ENCODE measurements around the gene SLC35E2B.

Gene SLC35E2B

DNA sequence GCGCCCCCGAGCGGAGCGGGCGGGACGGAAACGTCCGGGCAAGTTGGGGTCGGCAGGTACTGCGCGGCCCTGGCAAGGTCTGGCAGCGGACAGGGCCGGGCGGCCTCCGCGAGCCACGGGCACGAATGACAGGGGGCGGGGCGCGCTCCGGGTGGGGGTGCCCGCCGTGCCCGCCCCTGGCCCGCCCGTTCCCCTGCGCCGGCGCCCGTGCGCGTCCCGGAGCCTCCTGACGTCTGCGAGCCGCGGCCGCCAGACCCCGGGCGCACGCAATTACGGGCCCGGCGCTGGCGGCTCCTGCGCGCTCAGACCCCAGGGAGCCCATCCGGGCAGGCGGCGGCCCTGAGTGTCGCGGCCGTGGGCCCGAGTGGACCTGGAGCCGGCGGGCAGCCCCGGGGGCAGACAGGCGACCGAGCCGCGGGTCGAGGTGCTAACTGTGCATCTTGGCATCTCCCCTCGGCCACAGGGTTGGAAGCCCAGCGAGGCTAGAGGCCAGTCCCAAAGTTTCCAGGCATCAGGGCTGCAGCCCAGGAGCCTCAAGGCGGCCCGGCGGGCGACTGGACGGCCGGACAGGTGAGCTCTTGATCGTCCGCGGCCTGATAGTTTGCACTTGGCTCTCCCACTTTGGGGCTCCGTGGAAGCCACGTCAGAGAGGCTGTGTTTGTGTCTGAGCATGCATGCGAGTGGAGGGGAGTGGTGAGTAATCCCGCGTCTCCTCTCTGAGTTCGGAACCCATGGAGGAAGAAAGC lies 76.4 kb downstream of the SLC35E2B start:
- Histone ChIP-seq H3K27ac (peak overlapping the region; percentile 96), H3K4me1 (ENCODE audit: low read depth, poor library complexity, severe bottlenecking) (peaks cover 17% of the 10 kb centered on the region), H2AFZ (ENCODE audit: low read depth) (peak overlapping the region; percentile 66)

DNA sequence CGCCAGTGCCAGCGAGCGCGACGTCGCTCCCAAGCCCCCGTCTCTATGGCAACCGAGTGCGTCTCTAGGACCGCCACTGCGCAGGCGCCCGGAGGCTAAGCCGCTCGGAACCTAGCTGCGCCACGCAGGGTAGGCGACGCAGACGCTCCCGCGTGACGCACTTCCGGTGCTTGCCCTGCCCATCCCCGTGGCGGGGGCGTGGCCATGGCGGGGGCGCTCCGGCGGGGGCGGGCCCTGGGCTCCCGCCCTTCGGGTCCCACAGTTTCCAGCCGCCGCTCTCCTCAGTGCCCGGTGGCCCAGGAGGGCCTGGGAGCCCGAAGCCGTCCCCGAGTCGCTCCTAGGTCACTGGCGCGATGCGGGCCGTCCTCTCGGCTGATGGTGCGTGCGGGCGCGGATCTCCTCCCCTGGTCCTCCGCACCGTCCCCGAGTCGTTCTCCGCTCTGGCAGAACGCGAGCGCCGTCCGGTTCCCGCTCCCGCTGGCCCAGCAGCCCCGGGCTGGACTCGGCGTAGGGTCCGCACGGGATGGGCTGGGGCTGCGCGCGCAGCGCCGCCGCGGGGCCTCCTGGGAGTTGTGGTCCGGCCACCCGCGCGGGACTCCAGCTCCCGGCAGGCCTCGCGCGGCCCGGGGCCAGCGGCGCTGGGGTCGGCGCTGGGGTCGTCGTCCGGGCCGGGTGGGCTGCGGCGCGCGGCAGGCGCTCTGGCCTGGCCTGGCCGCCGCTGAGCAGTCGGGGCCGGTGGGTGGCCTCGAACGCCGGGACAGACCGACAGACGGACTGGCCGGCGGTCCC lies 77.1 kb downstream of the SLC35E2B start, which contains the start of gene MIB2:
MIB2 (plus strand) TSS at position 245 of the 789 bp plus-strand sequence. CDS start 7,953 bp downstream, outside the sequence.
- no peaks in the 10 kb centered on the region for H3K79me2 ChIP-seq (ENCODE audit: insufficient read depth, low read depth)
- peak within 1 kb of the TSS; percentile 66 for H2AFZ ChIP-seq (ENCODE audit: low read depth)
- TF ChIP-seq, protein P1, sequence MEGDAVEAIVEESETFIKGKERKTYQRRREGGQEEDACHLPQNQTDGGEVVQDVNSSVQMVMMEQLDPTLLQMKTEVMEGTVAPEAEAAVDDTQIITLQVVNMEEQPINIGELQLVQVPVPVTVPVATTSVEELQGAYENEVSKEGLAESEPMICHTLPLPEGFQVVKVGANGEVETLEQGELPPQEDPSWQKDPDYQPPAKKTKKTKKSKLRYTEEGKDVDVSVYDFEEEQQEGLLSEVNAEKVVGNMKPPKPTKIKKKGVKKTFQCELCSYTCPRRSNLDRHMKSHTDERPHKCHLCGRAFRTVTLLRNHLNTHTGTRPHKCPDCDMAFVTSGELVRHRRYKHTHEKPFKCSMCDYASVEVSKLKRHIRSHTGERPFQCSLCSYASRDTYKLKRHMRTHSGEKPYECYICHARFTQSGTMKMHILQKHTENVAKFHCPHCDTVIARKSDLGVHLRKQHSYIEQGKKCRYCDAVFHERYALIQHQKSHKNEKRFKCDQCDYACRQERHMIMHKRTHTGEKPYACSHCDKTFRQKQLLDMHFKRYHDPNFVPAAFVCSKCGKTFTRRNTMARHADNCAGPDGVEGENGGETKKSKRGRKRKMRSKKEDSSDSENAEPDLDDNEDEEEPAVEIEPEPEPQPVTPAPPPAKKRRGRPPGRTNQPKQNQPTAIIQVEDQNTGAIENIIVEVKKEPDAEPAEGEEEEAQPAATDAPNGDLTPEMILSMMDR (conservative IDR thresholded peaks at IDR 0.05; ENCODE audit: low read depth, low read length) = no peak
- H3K4me3 ChIP-seq (IDR thresholded peaks at IDR 0.05; ENCODE audit: insufficient read depth, low read depth, low read length) = peak within 1 kb of the TSS; percentile 95
- peaks cover 24% of the 10 kb centered on the region for H3K4me1 ChIP-seq (ENCODE audit: low read depth, poor library complexity, severe bottlenecking)
- H3K36me3 ChIP-seq (ENCODE audit: insufficient read depth) = no peaks in the 10 kb centered on the region
- H3K27ac ChIP-seq = peak within 1 kb of the TSS; percentile 96
- peak within 1 kb of the TSS; percentile 99 for H3K4me2 ChIP-seq
- no peaks in the 10 kb centered on the region for H4K20me1 ChIP-seq (ENCODE audit: insufficient read depth)
- H3K9ac ChIP-seq = peak within 1 kb of the TSS; percentile 85
- H3K27me3 ChIP-seq (ENCODE audit: insufficient read depth, low read depth) = no peaks in the 10 kb centered on the region

More for the DNA sequence above, 76.4 kb downstream of the SLC35E2B start:
- Histone ChIP-seq H3K9ac (peak overlapping the region; percentile 43; the same call in 1 of the 2 replicates), H3K36me3 (ENCODE audit: insufficient read depth) (no peaks in the 10 kb centered on the region), H4K20me1 (ENCODE audit: insufficient read depth) (no peaks in the 10 kb centered on the region), H3K79me2 (ENCODE audit: insufficient read depth, low read depth) (no peaks in the 10 kb centered on the region), H3K4me3 (IDR thresholded peaks at IDR 0.05; ENCODE audit: insufficient read depth, low read depth, low read length) (peak overlapping the region; percentile 37), H3K4me2 (peak overlapping the region; percentile 56), H3K27me3 (ENCODE audit: insufficient read depth, low read depth) (no peaks in the 10 kb centered on the region)
- TF ChIP-seq, protein P1 (conservative IDR thresholded peaks at IDR 0.05; ENCODE audit: low read depth, low read length) = no peak

- peak overlapping the region; percentile 85; the same call in 1 of the 2 replicates for H3K9ac ChIP-seq
- H3K4me1 ChIP-seq (ENCODE audit: low read depth, poor library complexity, severe bottlenecking) = peaks cover 30% of the 10 kb centered on the region
Observed at GRCh38 chr1:1614954-1615255, 77.7 kb downstream of the SLC35E2B start.

DNA sequence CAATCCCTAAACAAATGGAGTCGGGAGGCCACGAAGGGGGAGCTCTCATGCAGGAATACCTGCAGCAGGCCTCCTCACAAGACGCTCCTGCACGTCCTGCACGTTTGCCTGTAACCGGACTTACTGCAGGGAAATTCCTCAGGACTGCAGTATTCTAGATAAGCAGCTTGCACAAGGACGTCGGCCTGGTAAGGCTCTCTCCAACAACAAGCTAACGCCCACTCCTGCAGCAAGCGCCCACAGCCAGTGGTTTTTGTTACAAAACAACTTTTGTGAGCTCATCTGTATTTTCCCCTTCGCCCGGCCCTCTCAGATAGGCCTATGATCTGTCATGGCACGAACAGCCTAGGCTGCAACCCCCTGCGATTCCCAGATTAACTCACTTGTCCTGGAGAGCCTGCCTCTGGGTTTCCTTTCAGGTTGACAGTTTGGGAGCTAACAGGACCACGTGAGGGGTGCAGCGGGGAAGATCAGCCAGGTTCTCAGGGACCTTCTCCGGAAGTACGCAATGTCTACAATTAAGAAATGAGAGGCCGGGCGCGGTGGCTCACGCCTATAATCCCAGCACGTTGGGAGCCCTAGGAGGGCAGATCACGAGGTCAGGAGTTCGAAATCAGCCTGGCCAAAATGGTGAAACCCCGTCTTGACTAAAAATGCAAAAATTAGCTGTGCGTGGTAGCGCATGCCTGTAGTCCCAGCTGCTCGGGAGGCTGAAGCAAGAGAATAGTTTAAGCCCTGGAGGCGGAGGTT lies 78.2 kb downstream of the SLC35E2B start:
- H2AFZ ChIP-seq (ENCODE audit: low read depth) = peak overlapping the region; percentile 66
- peak overlapping the region; percentile 99 for H3K4me2 ChIP-seq
- peak overlapping the region; percentile 95 for H3K4me3 ChIP-seq (IDR thresholded peaks at IDR 0.05; ENCODE audit: insufficient read depth, low read depth, low read length)
- no peaks in the 10 kb centered on the region for H3K36me3 ChIP-seq (ENCODE audit: insufficient read depth)
- TF ChIP-seq, protein P1 (conservative IDR thresholded peaks at IDR 0.05; ENCODE audit: low read depth, low read length) = no peak
- no peaks in the 10 kb centered on the region for H3K79me2 ChIP-seq (ENCODE audit: insufficient read depth, low read depth)
- peaks cover 35% of the 10 kb centered on the region for H3K4me1 ChIP-seq (ENCODE audit: low read depth, poor library complexity, severe bottlenecking)
- H3K27me3 ChIP-seq (ENCODE audit: insufficient read depth, low read depth) = no peaks in the 10 kb centered on the region
- peak overlapping the region; percentile 96 for H3K27ac ChIP-seq
- no peaks in the 10 kb centered on the region for H4K20me1 ChIP-seq (ENCODE audit: insufficient read depth)
- peak overlapping the region; percentile 85; the same call in 1 of the 2 replicates for H3K9ac ChIP-seq

More at GRCh38 chr1:1614954-1615255, 77.7 kb downstream of the SLC35E2B start:
- Histone ChIP-seq H3K4me2 (peak overlapping the region; percentile 99), H3K36me3 (ENCODE audit: insufficient read depth) (no peaks in the 10 kb centered on the region), H3K27ac (peak overlapping the region; percentile 96), H3K4me3 (IDR thresholded peaks at IDR 0.05; ENCODE audit: insufficient read depth, low read depth, low read length) (peak overlapping the region; percentile 95), H3K27me3 (ENCODE audit: insufficient read depth, low read depth) (no peaks in the 10 kb centered on the region), H2AFZ (ENCODE audit: low read depth) (peak overlapping the region; percentile 66), H3K79me2 (ENCODE audit: insufficient read depth, low read depth) (no peaks in the 10 kb centered on the region), H4K20me1 (ENCODE audit: insufficient read depth) (no peaks in the 10 kb centered on the region)
- TF ChIP-seq, protein P1 (conservative IDR thresholded peaks at IDR 0.05; ENCODE audit: low read depth, low read length) = no peak
